22Rv1 (cell line): ENCODE results near the gene DNAH3.

Experiments
- CTCF ChIP-seq: fragments of 450-650 bp; IDR thresholded peaks from 2 replicates; pipeline ENCODE4 v1.5.1; 2017; ENCODE audit warnings: mild to moderate bottlenecking
- ZFX ChIP-seq: fragments of 450-650 bp; IDR thresholded peaks from 2 replicates; pipeline ENCODE4 v1.6.1; 2017; ENCODE audit warnings: antibody characterized with exemption, borderline replicate concordance

DNA sequence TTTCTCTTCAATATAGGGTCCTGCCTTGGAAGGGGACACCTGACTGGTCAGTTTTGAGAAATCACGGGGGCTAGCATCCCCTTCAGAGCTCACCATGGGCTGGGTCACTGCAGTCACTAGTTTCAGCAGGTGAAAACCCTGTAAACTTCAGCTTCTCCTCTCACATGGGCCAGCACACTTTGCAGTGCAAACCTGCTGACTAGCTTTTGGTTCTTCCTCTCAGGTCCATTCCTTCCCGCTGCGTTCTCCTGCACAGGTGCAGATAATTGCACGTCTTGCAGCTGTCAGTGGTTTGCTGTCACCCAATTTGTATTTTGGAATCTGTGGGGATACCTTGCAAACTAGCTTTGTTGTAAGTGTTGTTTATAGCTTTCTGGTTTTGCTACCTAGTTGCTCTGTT, 154.9 kb downstream of the DNAH3 start:
- no peak for TF ChIP-seq CTCF
- TF ChIP-seq ZFX = no peak
